ENCODE measurements around the gene PTPN4.

DNA sequence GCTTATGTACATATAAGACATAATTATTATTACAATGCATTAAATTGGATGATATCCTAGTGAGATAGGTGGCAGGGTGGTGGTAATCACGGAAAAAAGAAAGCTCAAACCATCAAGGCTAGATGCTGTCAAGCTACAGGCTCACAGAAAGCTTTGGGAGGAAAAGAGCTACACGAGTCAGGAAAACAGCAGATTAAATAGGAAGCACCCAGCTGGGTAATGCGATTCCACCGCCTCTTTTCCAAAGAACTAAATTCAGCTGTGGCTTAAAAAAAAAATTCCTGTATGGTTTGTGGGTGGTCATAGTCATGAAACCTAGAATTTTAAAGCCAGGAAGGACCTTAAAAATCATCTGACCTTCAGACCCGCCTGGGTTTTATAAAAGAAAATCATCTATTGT is 23.7 kb upstream of the PTPN4 start:
- no peak for TF ChIP-seq CTCF (IDR thresholded peaks at IDR 0.05)
- TF ChIP-seq POLR2A (IDR thresholded peaks at IDR 0.05): no peak

All from testis (tissue), 2 donors.